Measurements from ENCODE around the gene RSPH4A. TPM values are rescaled to one million over a fixed set of nuclear protein-coding genes. Genes with fewer than 3 reads are reported as not detected.
"Not testable (repeated sequence)": the region's sequence is repeated elsewhere in the genome, so short reads cannot be mapped to it uniquely, and the experiment has no call there.

The RSPH4A gene
- total RNA-seq (2014; rRNA removed; shearing (Covaris generic)): 0.10 TPM in 1 of 2 replicates, not detected in the other

DNA sequence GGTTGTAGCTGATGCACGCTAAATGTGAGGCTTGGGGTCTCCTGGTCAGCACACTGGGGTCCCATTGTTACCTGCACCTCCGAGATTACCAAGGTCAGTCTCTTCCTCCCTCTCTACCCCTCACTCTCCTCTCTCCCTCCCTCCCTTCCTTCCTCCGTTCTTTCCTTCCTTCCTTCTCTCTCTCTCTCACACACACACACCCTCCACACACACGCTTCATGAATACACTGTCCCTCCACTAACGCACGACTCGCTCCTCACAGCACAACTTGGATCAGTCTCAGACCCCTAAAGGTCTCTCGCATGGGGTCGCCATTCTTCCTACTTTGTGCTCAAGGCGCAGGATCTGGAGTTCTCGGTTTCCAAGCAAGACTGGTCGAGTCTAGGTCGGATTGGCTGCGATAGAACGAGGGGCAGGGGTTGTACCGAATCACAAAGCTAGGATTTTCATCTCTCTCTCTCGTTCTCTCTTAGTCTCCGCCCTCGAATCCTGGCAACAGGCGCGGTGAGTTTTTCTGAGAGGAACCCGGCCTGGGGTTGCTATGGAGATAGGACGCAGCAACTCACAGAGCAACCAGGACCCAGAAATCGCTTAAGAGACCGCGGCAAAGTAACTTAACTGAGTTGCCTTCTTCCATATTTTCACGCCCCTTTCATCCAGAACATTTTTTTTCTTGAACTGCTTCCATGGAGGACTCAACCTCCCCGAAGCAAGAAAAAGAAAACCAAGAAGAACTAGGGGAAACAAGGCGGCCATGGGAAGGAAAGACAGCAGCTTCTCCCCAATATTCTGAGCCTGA lies at the start of gene RSPH4A:
Gene RSPH4A, plus strand, starts transcription at position 543 of the 800 bp plus-strand sequence. Its CDS starts 145 bp downstream, at position 688.
- peak; percentile 94 for DNase-seq (ENCODE audit: low read depth)

DNA sequence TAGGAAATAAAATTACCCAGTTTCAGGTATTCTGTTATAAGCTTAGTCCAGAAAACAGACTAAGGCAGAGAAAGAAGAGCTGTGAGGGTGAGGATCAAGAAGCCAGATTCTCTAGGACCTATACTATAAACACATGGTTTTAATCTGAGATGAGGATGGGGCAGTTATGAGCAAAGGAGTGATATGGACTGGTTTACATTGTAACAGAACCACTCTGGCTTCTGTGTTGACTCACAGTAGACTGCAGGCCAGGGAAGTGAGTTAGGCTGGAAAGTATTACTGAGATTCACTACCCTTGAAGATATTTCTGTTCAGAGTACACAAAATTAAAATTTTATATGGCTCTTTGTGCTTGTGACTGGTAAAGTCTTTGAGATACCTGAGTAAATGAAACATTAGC lies 48.2 kb upstream of the RSPH4A start:
- no peak for DNase-seq (ENCODE audit: low read depth)

DNA sequence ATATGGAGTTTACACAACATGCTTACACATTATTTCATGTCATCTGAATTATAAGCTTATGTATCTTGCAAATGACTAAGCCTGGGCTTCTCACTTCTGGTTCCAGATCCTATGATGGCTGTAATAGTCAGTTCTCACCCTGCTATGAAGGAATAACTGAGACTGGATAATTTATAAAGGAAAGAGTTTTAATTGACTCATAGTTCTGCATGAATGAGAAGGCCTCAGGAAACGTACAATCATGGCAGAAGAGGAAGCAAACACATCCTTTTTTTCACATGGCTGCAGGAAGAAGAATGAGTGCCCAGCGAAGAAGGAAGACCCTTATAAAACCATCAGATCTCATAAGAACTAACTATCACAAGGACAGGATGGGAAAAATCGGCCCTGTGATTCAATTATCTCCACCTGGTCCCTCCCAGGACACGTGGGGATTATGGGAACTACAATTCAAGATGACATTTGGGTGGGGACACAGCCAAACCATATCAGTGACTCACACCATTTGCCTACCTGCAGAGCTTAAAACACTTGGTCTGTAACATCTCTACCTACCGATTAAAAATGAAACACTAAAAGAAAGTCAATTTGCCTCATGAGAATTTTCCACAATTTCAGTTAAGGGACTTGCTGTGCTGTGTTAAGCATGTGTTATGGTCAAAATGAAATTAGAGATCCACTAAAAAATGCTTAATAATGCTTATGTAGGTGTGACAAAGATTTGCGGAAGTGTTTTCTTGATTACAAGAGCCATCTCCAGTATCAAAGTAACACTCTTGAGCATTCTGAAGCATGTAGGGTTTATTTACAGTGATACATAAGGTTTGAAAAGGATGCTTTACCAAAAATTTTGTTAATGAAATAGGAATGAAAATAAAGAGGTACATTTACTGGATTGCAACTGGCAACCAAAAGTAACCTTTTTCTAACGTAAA lies 47.2 kb upstream of the RSPH4A start:
- DNase-seq (ENCODE audit: low read depth): no peak

DNA sequence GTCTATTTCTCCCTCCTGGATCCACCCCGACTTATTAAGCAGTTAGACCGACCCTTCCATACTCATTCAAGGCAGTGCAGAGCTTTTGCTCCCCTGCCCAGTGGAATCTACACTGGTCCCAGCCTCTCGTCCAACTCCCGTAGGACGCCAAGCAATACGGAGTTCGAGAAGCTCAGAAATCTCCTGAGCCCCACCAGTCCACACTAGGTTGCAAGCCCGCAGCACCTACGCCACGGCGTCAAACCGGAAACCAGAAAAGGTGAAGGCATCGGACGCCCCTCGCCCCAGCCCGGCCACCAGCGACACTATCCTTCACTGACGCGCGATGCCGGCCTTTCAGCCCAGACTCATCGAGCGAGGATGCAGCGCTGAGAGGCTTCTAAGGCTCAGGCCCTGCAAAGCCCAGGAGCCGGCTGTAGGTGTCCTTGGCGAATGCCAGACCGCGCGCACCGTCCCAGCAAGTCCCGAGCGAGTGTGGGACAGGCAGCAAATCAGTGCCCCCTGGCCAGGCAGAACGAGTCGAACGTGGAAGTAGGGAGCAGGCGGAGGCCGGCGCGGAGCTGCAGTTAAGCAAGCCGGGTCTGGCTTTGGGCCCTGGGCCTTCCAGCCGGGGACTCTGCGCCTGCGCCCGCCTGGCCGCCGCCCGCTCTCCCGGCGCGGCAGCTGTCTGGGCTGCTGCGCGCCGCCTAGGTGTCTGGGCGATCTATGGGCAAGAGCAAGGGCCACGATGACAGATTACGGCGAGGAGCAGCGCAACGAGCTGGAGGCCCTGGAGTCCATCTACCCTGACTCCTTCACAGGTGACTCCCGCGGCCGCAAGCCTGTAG lies 45.2 kb upstream of the RSPH4A start, which contains the start of gene RWDD1:
Gene RWDD1, plus strand, starts transcription at position 649 of the 827 bp plus-strand sequence. Its CDS starts 79 bp downstream, at position 728.
- peak; percentile 95 for DNase-seq (ENCODE audit: low read depth)

DNA sequence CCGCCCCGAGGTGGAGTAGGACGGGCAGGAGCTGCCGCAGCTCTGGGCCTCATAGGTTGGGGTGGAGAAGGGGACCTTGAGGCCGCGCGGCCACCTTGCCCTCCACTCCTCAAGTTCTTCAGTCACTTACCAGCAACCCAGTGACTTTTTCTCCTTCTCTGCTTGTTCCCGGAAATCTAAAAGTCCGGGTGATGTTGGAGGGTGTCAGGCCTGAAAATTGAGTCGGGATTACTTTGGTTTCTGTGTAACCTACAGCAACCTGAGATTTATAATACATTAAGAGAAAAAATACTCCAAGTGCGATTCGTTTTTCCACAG lies 44.6 kb upstream of the RSPH4A start:
- no peak for DNase-seq (ENCODE audit: low read depth)

GRCh38 chr6:116572162-116572561 lies 44.1 kb upstream of the RSPH4A start:
- peak; percentile 43 for DNase-seq (ENCODE audit: low read depth)

- no peak for DNase-seq (ENCODE audit: low read depth)
These were observed 41.1 kb upstream of the RSPH4A start for GRCh38 chr6:116575227-116575626.

DNA sequence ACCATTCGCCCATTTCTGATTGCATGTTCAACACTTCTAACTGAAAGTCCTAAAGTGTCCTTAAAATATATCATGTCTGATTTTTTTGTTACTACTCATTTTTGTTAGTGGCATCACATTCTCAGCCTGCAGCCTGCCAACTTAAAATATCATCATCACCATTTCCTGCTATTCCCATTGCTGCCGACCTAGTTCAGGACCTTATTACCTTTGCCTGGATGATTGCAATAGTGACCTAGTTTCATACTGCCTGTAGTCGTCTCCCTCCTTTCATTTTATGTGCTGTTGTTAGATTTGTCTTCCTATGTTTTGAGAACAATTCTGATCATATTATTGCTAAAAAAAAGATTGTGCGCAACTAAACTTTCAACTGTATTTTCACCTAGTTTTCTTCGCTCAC lies 38.8 kb upstream of the RSPH4A start:
- DNase-seq (ENCODE audit: low read depth): no peak

DNA sequence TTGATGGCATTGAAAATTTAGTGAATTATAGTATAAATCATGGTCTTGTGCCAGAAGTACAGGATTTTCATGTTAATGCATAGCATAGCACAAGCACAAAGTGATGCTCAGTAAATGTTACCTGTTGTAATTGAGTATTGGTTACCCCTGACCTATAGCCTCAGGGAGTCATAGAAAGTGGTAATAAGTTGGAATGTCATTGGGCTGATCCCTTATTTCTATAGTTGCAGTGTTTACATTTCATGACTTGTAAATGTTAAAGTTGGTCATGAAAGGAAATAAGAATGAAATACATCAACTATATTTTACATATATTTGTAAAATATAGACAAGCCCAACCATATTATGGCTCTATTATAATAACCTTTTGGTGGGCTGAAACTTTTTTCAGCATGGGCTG lies 37.9 kb upstream of the RSPH4A start:
- DNase-seq (ENCODE audit: low read depth): no peak

DNA sequence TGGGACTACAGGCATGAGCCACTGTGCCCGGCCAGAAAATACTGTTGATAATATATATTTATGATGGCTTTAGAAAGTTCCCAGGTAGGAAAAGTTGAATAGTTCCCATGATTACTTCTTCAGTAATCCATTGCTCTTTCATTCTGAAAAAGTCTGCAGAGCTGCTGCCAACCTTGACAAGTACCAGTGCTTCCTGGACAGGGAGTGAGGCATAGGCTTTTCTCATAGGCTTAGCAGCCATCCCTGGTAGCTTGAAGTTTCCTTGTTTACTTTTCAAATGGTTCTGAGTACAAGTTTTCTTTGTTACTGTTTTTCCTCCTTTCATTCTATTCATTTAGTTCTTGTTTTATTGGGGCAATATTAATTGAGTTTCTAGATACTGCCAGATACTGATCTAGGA lies 37.1 kb upstream of the RSPH4A start:
- DNase-seq (ENCODE audit: low read depth): no peak

- no peak for DNase-seq (ENCODE audit: low read depth)
These were observed 36.1 kb upstream of the RSPH4A start for GRCh38 chr6:116580198-116580597.

- DNase-seq (ENCODE audit: low read depth): no peak
These were observed 30.0 kb upstream of the RSPH4A start for GRCh38 chr6:116586276-116586675.

DNA sequence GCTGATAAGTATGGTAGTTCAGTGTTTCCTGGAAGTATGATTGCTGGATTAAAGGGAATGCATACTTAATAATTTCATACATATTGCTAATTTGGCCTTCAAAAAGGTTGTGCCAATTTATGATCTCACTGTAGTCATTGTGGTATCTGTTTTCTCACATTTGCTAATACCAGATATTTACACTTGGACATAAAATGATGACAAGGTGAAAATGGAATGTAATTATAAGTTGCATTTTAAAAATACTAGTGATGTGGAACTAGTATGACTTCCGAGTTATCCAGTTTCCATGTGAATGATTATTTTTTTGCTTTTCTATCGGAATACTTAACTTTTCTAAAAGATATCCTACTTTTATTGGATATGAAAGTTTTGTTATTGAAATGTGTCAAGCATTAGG lies 29.5 kb upstream of the RSPH4A start:
- DNase-seq (ENCODE audit: low read depth): no peak

DNA sequence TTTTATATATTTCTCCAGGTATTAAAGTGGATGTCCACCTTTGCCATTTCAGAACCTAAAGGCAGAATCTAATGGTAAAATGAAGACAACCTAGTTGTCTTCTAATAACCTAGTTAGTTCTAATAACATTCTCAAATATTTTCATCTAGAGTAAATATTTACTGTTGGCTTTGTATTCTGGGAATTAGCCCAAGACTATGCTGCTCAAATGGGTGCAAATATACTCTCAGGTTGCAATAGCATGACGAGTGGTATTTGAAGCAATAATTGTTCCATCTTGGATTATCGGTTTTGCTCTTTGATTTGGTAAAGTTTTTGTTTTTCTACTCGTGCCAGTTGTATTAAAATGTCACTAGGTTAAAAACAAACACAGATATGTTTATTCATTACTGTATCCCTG lies 21.0 kb upstream of the RSPH4A start:
- no peak for DNase-seq (ENCODE audit: low read depth)

DNA sequence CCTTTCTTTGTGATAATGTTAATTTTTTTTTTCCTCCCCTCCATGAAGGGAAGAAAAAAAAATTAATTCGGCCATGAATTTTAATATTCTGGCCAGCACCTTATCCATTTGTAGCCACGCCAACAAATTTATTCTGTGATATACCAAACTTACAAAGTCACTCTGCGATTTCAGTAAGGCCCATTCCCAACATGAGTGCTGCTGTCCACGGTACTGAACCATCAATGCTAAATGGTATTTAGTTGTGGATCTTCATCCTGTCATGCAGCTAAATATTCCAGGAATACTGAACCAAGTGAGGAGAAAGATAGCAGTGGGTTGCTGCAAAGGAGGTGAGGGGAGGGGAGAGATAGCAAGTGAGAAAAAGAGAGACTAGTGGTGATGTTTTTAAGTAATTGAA lies 19.5 kb upstream of the RSPH4A start:
- peak; percentile 5 for DNase-seq (ENCODE audit: low read depth)

DNA sequence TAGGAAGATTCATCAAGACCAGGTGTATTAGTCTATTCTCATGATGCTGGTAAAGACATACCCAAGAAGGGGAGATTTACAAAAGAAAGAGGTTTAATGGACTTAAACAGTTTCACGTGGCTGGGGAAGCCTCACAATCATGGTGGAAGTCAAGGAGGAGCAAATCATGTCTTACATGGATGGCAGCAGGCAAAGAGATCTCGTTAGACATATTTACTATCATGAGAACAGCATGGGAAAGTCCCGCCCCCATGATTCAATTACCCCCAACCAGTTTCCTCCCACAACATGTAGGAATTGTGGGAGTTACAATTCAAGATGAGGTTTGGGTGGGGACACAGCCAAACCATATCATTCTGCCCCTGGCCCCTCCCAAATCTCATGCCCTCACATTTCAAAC lies 12.4 kb upstream of the RSPH4A start:
- not testable (repeated sequence) for DNase-seq (ENCODE audit: low read depth)

DNA sequence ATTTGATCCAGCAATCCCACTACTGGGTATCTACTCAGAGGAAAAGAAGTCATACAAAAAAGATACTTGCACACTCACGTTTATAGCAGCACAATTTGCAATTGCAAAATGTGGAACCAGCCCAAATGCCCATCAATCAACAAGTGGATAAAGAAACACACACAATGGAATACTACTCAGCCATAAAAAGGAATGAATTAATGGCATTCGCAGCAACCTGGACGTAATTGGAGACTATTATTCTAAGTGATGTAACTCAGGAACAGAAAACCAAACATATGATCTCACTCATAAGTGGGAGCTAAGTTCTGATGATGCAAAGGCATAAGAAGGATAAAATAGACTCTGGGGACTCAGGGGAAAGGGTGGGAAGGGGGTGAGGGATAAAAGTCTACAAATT lies 11.4 kb upstream of the RSPH4A start:
- DNase-seq (ENCODE audit: low read depth): not testable (repeated sequence)

DNA sequence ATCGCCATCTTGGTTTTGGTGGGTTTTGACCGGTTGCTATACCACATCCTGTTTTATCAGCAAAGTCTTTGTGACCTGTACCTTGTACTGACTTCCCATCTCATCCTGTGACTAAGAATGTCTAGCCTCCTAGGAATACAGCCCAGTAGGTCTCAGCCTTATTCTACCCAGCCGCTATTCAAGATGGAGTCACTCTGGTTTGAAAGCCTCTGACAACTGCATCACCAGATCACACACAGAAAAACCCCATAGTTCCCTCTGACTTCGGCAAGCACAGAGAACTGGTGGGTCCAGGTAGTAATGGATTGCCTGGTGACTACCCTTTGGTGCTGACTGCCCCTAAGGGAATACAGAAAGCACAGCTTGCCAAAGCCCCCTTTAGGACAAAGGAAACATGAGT lies 10.3 kb upstream of the RSPH4A start:
- no peak for DNase-seq (ENCODE audit: low read depth)

- DNase-seq (ENCODE audit: low read depth): no peak
These were observed 5.2 kb upstream of the RSPH4A start for GRCh38 chr6:116611056-116611455.

- peak; percentile 25 for DNase-seq (ENCODE audit: low read depth)
These were observed 416 bp downstream of the RSPH4A start for GRCh38 chr6:116616737-116617053.

- DNase-seq (ENCODE audit: low read depth): peak; percentile 8
These were observed 7.9 kb downstream of the RSPH4A start for GRCh38 chr6:116624036-116624805.

Data from M059J (cell line).